Measurements from ENCODE around the gene RTN1. TPM values are rescaled to one million over a fixed set of nuclear protein-coding genes. Genes with fewer than 3 reads are reported as not detected.

The RTN1 gene
- total and polyA plus RNA-seq, 9 of the 15 experiments (the other 6 are each of a cell fraction or from before 2014, with no cell fraction given): 0.03 to 0.09 TPM; not detected in 7

DNA sequence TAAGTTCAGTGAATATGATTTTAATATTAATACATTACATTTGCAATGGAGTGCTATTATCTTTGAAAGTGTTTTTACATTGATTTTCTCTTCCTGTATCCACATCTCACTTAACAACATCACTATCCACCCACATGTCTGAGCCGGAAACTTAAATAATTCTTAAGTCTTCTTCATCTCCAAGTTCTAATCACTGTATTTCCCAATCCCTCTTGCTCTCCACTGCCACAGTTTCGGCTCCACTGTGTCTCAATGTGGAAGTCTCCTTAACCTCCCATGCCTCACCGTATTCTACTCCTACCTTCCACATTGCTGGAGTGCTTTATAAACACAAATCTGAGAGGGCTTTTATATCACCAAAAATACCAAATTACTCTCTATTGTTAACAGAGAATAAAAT, 25.3 kb downstream of the RTN1 start (continued):
- TF ChIP-seq SNAPC5 (CRISPR knock-in tag; IDR thresholded peaks at IDR 0.05) (no peak), NRF1 (conservative IDR thresholded peaks at IDR 0.05 in 1 of 2, IDR thresholded peaks at IDR 0.05 in 1 of 2) (no peak), ZNF23 (CRISPR knock-in tag; IDR thresholded peaks at IDR 0.05) (no peak), SNIP1 (IDR thresholded peaks at IDR 0.05; ENCODE audit: low read depth) (no peak), CREM (IDR thresholded peaks at IDR 0.05; ENCODE audit: low read depth) (no peak)
- TF ChIP-seq, protein P1, sequence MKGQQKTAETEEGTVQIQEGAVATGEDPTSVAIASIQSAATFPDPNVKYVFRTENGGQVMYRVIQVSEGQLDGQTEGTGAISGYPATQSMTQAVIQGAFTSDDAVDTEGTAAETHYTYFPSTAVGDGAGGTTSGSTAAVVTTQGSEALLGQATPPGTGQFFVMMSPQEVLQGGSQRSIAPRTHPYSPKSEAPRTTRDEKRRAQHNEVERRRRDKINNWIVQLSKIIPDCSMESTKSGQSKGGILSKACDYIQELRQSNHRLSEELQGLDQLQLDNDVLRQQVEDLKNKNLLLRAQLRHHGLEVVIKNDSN (CRISPR knock-in tag; IDR thresholded peaks at IDR 0.05): no peak

DNA sequence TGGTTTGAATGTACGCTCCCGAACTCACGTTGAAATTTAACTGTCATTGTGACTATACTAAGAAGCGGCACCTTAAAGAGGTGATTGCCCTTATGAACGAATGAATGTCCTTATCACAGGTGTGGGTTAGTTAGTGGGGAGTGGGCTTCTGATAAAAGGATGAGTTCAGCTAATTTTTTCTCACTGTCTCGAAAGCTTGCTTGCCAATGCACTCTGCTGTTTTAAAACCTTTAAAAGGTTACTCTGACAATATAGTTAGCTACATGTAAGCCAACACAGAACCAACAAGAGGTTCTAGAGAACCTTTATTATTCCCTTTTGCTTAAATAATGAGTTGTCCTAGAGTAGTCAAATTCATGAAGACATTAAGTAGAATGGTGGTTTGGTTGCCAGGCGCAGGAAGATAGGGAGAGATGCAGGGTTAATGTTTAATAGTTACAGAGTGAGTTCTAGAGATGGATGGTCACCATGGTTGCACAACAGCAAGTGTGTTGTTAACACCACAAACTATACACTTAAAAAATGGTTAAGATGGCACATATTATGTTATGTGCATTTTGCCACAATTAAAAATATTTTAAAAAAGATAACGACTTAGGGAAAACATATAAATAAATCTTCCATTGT, 26.3 kb downstream of the RTN1 start:
- H4K20me1 ChIP-seq (replicated peaks; ENCODE audit: control insufficient read depth, insufficient read depth, low read length): no peaks in the 10 kb centered on the region
- FAIRE-seq (no peak), DNase-seq (ENCODE audit: extremely low read depth in 1 of 4, low spot score in 3 of 4) (no peak), ATAC-seq (no peak)
- H3K9ac ChIP-seq (ENCODE audit: insufficient read depth in 1 of 2, low read depth in 2 of 2, low read length in 2 of 2): no peak overlapping the region
- ChIA-PET POLR2A (no interaction called here), CTCF (ENCODE audit: low intra/inter-chr PET ratio) (no interaction called here)
- no peak overlapping the region for H3K4me3 ChIP-seq
- in situ Hi-C loops (cut with MboI) (no loop called here), intact Hi-C loops (cut with micrococcal nuclease) (no loop called here)
- no peaks in the 10 kb centered on the region for H3K36me3 ChIP-seq (ENCODE audit: control insufficient read depth, insufficient read depth, low read length)
- TF ChIP-seq TEAD2 (tag; IDR thresholded peaks at IDR 0.05): no peak
- no peak for TF ChIP-seq GTF2F1 (IDR thresholded peaks at IDR 0.05; ENCODE audit: low read depth, low read length)
- TF ChIP-seq, protein P2, sequence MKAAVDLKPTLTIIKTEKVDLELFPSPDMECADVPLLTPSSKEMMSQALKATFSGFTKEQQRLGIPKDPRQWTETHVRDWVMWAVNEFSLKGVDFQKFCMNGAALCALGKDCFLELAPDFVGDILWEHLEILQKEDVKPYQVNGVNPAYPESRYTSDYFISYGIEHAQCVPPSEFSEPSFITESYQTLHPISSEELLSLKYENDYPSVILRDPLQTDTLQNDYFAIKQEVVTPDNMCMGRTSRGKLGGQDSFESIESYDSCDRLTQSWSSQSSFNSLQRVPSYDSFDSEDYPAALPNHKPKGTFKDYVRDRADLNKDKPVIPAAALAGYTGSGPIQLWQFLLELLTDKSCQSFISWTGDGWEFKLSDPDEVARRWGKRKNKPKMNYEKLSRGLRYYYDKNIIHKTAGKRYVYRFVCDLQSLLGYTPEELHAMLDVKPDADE (conservative IDR thresholded peaks at IDR 0.05; ENCODE audit: control insufficient read depth, low read depth, low read length): no peak
- TF ChIP-seq EP300 (IDR thresholded peaks at IDR 0.05; ENCODE audit: low read length): no peak
- TF ChIP-seq ZNF263 (CRISPR knock-in tag; IDR thresholded peaks at IDR 0.05; ENCODE audit: borderline replicate concordance): no peak
- TF ChIP-seq ADNP (tag; IDR thresholded peaks at IDR 0.05): no peak
- no peak for TF ChIP-seq CBX8 (IDR thresholded peaks at IDR 0.05; ENCODE audit: borderline replicate concordance, extremely low read depth, low read depth, low read length, poor library complexity, severe bottlenecking)
- no peak for TF ChIP-seq BRD4 (IDR thresholded peaks at IDR 0.05)
- no peak for TF ChIP-seq HDGF (IDR thresholded peaks at IDR 0.05)
- TF ChIP-seq MCM3 (IDR thresholded peaks at IDR 0.05): no peak
- no peak for TF ChIP-seq RBM17 (IDR thresholded peaks at IDR 0.05; ENCODE audit: borderline replicate concordance, low read depth, low read length)
- H3K4me2 ChIP-seq (ENCODE audit: insufficient read depth, low read length): no peak overlapping the region
- no peak overlapping the region for H2AFZ ChIP-seq (ENCODE audit: low read depth, low read length)
- no TSS peak for BruUV-seq (replicated peaks)
- no peaks in the 10 kb centered on the region for H3K9me3 ChIP-seq (replicated peaks; ENCODE audit: control insufficient read depth, insufficient read depth, low read depth, low read length)
- no peaks in the 10 kb centered on the region for H3K9me1 ChIP-seq (ENCODE audit: control insufficient read depth, insufficient read depth, low read length)
- no peaks in the 10 kb centered on the region for H3K27me3 ChIP-seq (ENCODE audit: control insufficient read depth in 2 of 2, insufficient read depth in 2 of 2, low read length in 2 of 2)
- 1% methylated on average over 5 of the region's 8 CpGs for WGBS (ENCODE audit: insufficient coverage, low coverage, missing lambda C conversion rate)
- H3K27ac ChIP-seq (ENCODE audit: extremely low read depth, low read depth, low read length): no peak overlapping the region
- H3K79me2 ChIP-seq (ENCODE audit: control insufficient read depth, insufficient read depth, low read length): no peaks in the 10 kb centered on the region
- H3K4me1 ChIP-seq (replicated peaks in 1 of 2; ENCODE audit: control insufficient read depth in 2 of 2, insufficient read depth in 2 of 2, low read length in 2 of 2): no peaks in the 10 kb centered on the region

All from K562 (cell line).